ENCODE measurements around the gene PPDPF. TPM values are rescaled to one million over a fixed set of nuclear protein-coding genes. Genes with fewer than 3 reads are reported as not detected.

The PPDPF gene
- total RNA-seq, 2 experiments from 2014 or later = 34.9 to 117 TPM

- intact Hi-C loops (cut with micrococcal nuclease; ENCODE audit: unreplicated experiment) = no loop called here
- no peaks in the 10 kb centered on the region for H4K20me1 ChIP-seq (ENCODE audit: insufficient read depth, low read length)
- no peak overlapping the region for H3K4me3 ChIP-seq (ENCODE audit: low read depth, low read length, poor library complexity, severe bottlenecking)
- TF ChIP-seq EZH2phosphoT487 (IDR thresholded peaks at IDR 0.05; ENCODE audit: borderline replicate concordance, low read depth, low read length) (no peak), CTCF (conservative IDR thresholded peaks at IDR 0.05; ENCODE audit: low read length) (no peak)
- CTCF ChIA-PET (ENCODE audit: unreplicated experiment) = no interaction called here
- H3K4me1 ChIP-seq (ENCODE audit: insufficient read depth, low read length, poor library complexity, severe bottlenecking) = peaks cover 12% of the 10 kb centered on the region
- H3K4me2 ChIP-seq (ENCODE audit: low read length) = no peak overlapping the region
- BruUV-seq (replicated peaks) = no TSS peak
- no peaks in the 10 kb centered on the region for H3K9me3 ChIP-seq (ENCODE audit: low read length)
- H3K9me2 ChIP-seq (ENCODE audit: insufficient read depth, low read length) = no peaks in the 10 kb centered on the region
- no peaks in the 10 kb centered on the region for H3K36me3 ChIP-seq (ENCODE audit: insufficient read depth, low read length)
- H2AFZ ChIP-seq (ENCODE audit: low read length) = no peak overlapping the region
- POLR2A ChIA-PET = no interaction called here
- H3K27ac ChIP-seq (ENCODE audit: low read depth, low read length, poor library complexity, severe bottlenecking) = no peak overlapping the region
- DNase-seq (ENCODE audit: low spot score) = no peak
- no peaks in the 10 kb centered on the region for H3K79me2 ChIP-seq (ENCODE audit: insufficient read depth, low read depth, low read length)
Observed at GRCh38 chr20:63565699-63566335, 45.3 kb downstream of the PPDPF start.

GRCh38 chr20:63566395-63567135 is 46.0 kb downstream of the PPDPF start:
- intact Hi-C loops (cut with micrococcal nuclease; ENCODE audit: unreplicated experiment) = no loop called here
- CTCF ChIA-PET (ENCODE audit: unreplicated experiment) = interaction anchor here (0.6 kb wide), 1 partner anchor 29 kb away, joined by 3 read pairs; the partner anchor contains the start of gene PTK6
- no peak overlapping the region for H3K4me3 ChIP-seq (ENCODE audit: low read depth, low read length, poor library complexity, severe bottlenecking)

More at GRCh38 chr20:63566395-63567135, 46.0 kb downstream of the PPDPF start:
- TF ChIP-seq CTCF (conservative IDR thresholded peaks at IDR 0.05; ENCODE audit: low read length) (peak; percentile 44; the same call in 1 of the 2 replicates), EZH2phosphoT487 (IDR thresholded peaks at IDR 0.05; ENCODE audit: borderline replicate concordance, low read depth, low read length) (no peak)
- BruUV-seq (replicated peaks) = no TSS peak
- Histone ChIP-seq H3K9me2 (ENCODE audit: insufficient read depth, low read length) (no peaks in the 10 kb centered on the region), H4K20me1 (ENCODE audit: insufficient read depth, low read length) (no peaks in the 10 kb centered on the region), H3K9me3 (ENCODE audit: low read length) (no peaks in the 10 kb centered on the region), H3K4me2 (ENCODE audit: low read length) (peak overlapping the region; percentile 17; the same call in 1 of the 2 replicates), H3K4me1 (ENCODE audit: insufficient read depth, low read length, poor library complexity, severe bottlenecking) (peaks cover 12% of the 10 kb centered on the region), H3K36me3 (ENCODE audit: insufficient read depth, low read length) (no peaks in the 10 kb centered on the region), H3K27ac (ENCODE audit: low read depth, low read length, poor library complexity, severe bottlenecking) (no peak overlapping the region), H3K79me2 (ENCODE audit: insufficient read depth, low read depth, low read length) (no peaks in the 10 kb centered on the region), H2AFZ (ENCODE audit: low read length) (no peak overlapping the region)
- POLR2A ChIA-PET = no interaction called here
- DNase-seq (ENCODE audit: low spot score) = no peak

Data from OCI-LY7 (cell line).